Breast epithelium (tissue), 4 donors: Measurements from ENCODE around the gene ZNRF2. TPM values are rescaled to one million over a fixed set of nuclear protein-coding genes. Genes with fewer than 3 reads are reported as not detected.

Experiments
- DNase-seq, 2 donors: peaks; one replicate each; pipeline ENCODE4 v3.0.0-alpha.2; 2019; ENCODE audit warnings: low spot score in 2 of 2
- H3K27ac ChIP-seq, 2 donors: fragments of 200-600 bp; sonication (generic) in 1 of 2; one replicate each; pipeline ENCODE4 v1.5.1; 2016 to 2019; ENCODE audit warnings: mild to moderate bottlenecking in 1 of 2
- H3K27me3 ChIP-seq, 2 donors: fragments of 200-600 bp; sonication (generic) in 1 of 2; one replicate each; pipeline versions ENCODE4 v1.5.1 to v1.6.0; 2017 to 2019; ENCODE audit warnings: control low read depth in 1 of 2, mild to moderate bottlenecking in 1 of 2
- H3K36me3 ChIP-seq: fragments of 200-600 bp; one replicate; pipeline ENCODE4 v1.5.1; 2019
- H3K4me1 ChIP-seq, 2 donors: fragments of 200-600 bp; sonication (generic); one replicate each; pipeline ENCODE4 v1.5.1; 2016 to 2019; ENCODE audit warnings: control low read depth in 1 of 2
- H3K4me3 ChIP-seq, 3 donors: fragments of 200-600 bp; sonication (generic); 1 replicate in 2 of 3; 2 replicates in 1 of 3; pipeline ENCODE4 v1.5.1; 2016 to 2019; ENCODE audit warnings: mild to moderate bottlenecking in 3 of 3, moderate library complexity in 2 of 3
- H3K9me3 ChIP-seq, 2 donors: fragments of 200-600 bp; sonication (generic) in 1 of 2; one replicate each; pipeline ENCODE4 v1.5.1; 2016 to 2019; ENCODE audit warnings: control low read depth in 1 of 2
- CTCF ChIP-seq, 3 donors: fragments of 450-650 bp; IDR thresholded peaks; one replicate each; pipeline ENCODE4 v1.5.1; 2016 to 2017; ENCODE audit warnings: antibody characterized with exemption in 3 of 3, mild to moderate bottlenecking in 3 of 3, moderate library complexity in 3 of 3
- POLR2A ChIP-seq: fragments of 450-650 bp; IDR thresholded peaks from one replicate; pipeline ENCODE4 v1.6.1; 2016; ENCODE audit warnings: antibody characterized with exemption, mild to moderate bottlenecking, moderate library complexity
- POLR2AphosphoS5 ChIP-seq, 3 donors: sonication (generic); formaldehyde crosslinking; IDR thresholded peaks; one replicate each; pipeline ENCODE4 v1.6.1; 2017; ENCODE audit warnings: antibody characterized with exemption in 3 of 3
- intact Hi-C: fragments of 100-400 bp; cut with DNase I; formaldehyde crosslinking; loops from one replicate; pipeline ENCODE4 v1.15.1; 2023; ENCODE audit warnings: low total_unique reads
- total RNA-seq, 3 donors: library from RNA; depleted of rRNA; stranded (reverse); fragments of >200 nt; gene quantifications; one replicate each; pipeline ENCODE4 v1.1.0, GENCODE V29; 2016

The ZNRF2 gene
- total RNA-seq, 3 donors from 2014 or later = 18.9 to 56.8 (median 30.5) TPM

DNA sequence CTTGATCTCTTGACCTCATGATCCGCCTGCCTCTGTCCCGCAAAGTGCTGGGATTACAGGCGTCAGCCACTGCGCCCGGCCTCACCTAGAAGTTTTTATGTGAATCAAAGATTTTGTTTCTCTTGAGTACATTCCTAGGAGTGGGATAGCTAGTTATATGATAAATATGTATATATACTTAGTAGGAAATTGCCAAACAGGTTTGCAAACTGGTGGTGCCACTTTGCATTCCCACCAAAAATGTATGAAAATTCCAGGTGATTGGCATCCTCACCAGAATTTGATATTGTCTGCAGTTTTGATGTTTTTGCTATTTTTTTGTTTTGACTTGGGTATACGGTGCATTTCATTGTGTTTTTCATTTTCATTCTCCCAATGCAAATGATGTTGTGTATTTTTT lies 107.4 kb downstream of the ZNRF2 start:
- H3K4me3 ChIP-seq = no peak overlapping the region
- H3K27me3 ChIP-seq = no peaks in the 10 kb centered on the region
- H3K4me1 ChIP-seq = no peaks in the 10 kb centered on the region
- H3K36me3 ChIP-seq = no peaks in the 10 kb centered on the region
- H3K27ac ChIP-seq = no peak overlapping the region
- intact Hi-C loops = no loop called here
- TF ChIP-seq CTCF (IDR thresholded peaks at IDR 0.05) = no peak
- no peak for TF ChIP-seq POLR2AphosphoS5 (IDR thresholded peaks at IDR 0.05)
- no peak for TF ChIP-seq POLR2A
- no peaks in the 10 kb centered on the region for H3K9me3 ChIP-seq
- no peak for DNase-seq

DNA sequence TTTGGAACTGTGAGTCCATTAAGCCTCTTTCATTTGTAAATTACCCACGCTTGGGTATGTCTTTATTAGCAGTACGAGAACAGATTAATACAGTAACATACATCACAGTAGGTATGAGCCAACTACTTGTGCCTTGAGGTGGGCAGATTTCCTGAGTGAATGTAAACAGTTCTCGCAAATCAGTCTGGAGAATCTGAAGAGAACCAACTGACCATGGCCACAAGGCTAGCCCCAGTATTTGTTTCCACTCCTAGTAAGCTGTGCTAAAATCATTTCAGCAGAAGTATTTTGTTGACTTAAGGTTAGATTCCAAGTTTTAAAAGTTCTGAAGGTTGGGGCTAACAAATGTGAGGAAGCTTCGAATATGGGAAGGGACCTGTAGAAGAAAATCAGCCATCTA lies 111.3 kb downstream of the ZNRF2 start:
- Histone ChIP-seq H3K4me3 (no peak overlapping the region), H3K27me3 (no peaks in the 10 kb centered on the region), H3K36me3 (no peaks in the 10 kb centered on the region), H3K9me3 (no peaks in the 10 kb centered on the region), H3K27ac (peak overlapping the region; percentile 10 to 19), H3K4me1 (no peaks in the 10 kb centered on the region)
- no peak for DNase-seq
- intact Hi-C loops = no loop called here
- TF ChIP-seq CTCF (IDR thresholded peaks at IDR 0.05) = no peak
- TF ChIP-seq POLR2AphosphoS5 (IDR thresholded peaks at IDR 0.05) = no peak
- no peak for TF ChIP-seq POLR2A

GRCh38 chr7:30396389-30396788 lies 112.0 kb downstream of the ZNRF2 start:
- intact Hi-C loops = no loop called here
- no peaks in the 10 kb centered on the region for H3K9me3 ChIP-seq
- no peak overlapping the region for H3K27ac ChIP-seq
- DNase-seq = no peak
- no peaks in the 10 kb centered on the region for H3K27me3 ChIP-seq
- no peak overlapping the region for H3K4me3 ChIP-seq
- TF ChIP-seq CTCF (IDR thresholded peaks at IDR 0.05) (no peak), POLR2AphosphoS5 (IDR thresholded peaks at IDR 0.05) (no peak), POLR2A (no peak)
- no peaks in the 10 kb centered on the region for H3K36me3 ChIP-seq
- H3K4me1 ChIP-seq = no peaks in the 10 kb centered on the region

DNA sequence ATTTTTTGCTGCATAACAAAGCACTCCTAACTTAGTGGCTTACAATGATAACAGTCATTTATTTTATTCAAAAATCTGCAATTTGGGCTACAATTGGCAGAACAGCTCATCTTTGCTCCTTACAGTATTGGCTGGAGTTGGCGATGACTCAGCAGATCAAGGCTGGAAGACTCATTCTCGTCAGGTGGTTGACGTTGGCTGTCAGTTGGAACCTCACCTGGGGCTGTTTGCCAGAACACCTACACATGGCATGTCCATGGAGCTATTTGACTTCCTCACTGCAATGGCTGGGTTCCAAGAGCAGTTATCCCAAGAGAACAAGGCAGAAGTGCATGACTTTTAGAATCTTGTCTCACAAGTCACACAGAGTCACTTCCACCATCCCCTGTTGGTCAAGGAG lies 119.1 kb downstream of the ZNRF2 start:
- no peak overlapping the region for H3K4me3 ChIP-seq
- peak in 2 of 3 donors; percentile 21 to 39 for TF ChIP-seq POLR2AphosphoS5 (IDR thresholded peaks at IDR 0.05)
- no peak for TF ChIP-seq CTCF (IDR thresholded peaks at IDR 0.05)
- no peaks in the 10 kb centered on the region for H3K9me3 ChIP-seq
- DNase-seq = peak; percentile 74 to 85
- H3K27me3 ChIP-seq = no peaks in the 10 kb centered on the region
- H3K4me1 ChIP-seq = no peaks in the 10 kb centered on the region
- no peaks in the 10 kb centered on the region for H3K36me3 ChIP-seq
- intact Hi-C loops = no loop called here
- H3K27ac ChIP-seq = no peak overlapping the region

GRCh38 chr7:30405179-30405578 lies 120.8 kb downstream of the ZNRF2 start:
- Histone ChIP-seq H3K4me1 (no peaks in the 10 kb centered on the region), H3K9me3 (no peaks in the 10 kb centered on the region), H3K36me3 (no peaks in the 10 kb centered on the region), H3K4me3 (no peak overlapping the region), H3K27me3 (no peaks in the 10 kb centered on the region), H3K27ac (no peak overlapping the region)
- TF ChIP-seq POLR2AphosphoS5 (IDR thresholded peaks at IDR 0.05) (no peak), POLR2A (no peak), CTCF (IDR thresholded peaks at IDR 0.05) (no peak)
- intact Hi-C loops = no loop called here
- DNase-seq = no peak
